Fibroblast of pulmonary artery (primary cell): ENCODE results near the gene PTGES3L.
"Not testable (repeated sequence)": the region's sequence is repeated elsewhere in the genome, so short reads cannot be mapped to it uniquely, and the experiment has no call there.

Experiments
- DNase-seq: peaks from one replicate; pipeline ENCODE4 v3.0.0-alpha.2; 2010; ENCODE audit warnings: low read depth
- H3K4me3 ChIP-seq: replicated peaks from 2 replicates; pipeline ENCODE4 v1.5.1; 2011; ENCODE audit warnings: low read depth, mild to moderate bottlenecking, control low read depth, low read length, moderate library complexity
- CTCF ChIP-seq: IDR thresholded peaks from 2 replicates; pipeline ENCODE4 v1.5.1; 2011; ENCODE audit warnings: mild to moderate bottlenecking, control low read depth, low read length, inconsistent platforms; ENCODE audit errors: missing control alignments

PTGES3L gene

GRCh38 chr17:42985225-42985624 is 5.3 kb upstream of the PTGES3L start:
- TF ChIP-seq CTCF, result no peak
- no peak for DNase-seq
- H3K4me3 ChIP-seq, result no peak overlapping the region

DNA sequence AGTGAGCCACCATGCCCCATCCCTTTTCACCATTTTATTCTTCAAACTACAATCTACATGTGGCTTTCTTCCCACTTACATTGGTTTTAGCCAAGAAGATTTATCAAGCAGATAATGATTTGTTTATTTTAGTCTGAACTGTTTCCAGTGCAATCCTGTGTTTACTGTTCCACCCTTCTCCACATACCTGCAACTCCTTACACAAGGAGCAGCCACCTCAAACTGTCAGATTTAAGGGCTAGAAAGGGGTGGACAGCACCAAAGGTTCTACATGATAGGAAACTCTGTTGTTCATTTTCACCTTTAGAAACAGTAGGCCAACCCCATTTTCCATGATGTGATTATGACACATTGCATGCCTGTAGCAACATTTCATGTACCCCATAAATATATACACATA is 2.4 kb upstream of the PTGES3L start:
- DNase-seq, result no peak
- TF ChIP-seq CTCF, result no peak
- H3K4me3 ChIP-seq, result no peak overlapping the region

- TF ChIP-seq CTCF, result no peak
- peak overlapping the region; percentile 84 for H3K4me3 ChIP-seq
- peak; percentile 56 for DNase-seq
These were observed 1.0 kb upstream of the PTGES3L start for GRCh38 chr17:42980766-42981397.

- TF ChIP-seq CTCF, result no peak
These were observed 440 bp upstream of the PTGES3L start, which contains the start of gene RUNDC1 for GRCh38 chr17:42980274-42980765. Gene RUNDC1, plus strand, starts transcription at chr17:42980565. Its CDS starts 12 bp downstream, at chr17:42980577.

DNA sequence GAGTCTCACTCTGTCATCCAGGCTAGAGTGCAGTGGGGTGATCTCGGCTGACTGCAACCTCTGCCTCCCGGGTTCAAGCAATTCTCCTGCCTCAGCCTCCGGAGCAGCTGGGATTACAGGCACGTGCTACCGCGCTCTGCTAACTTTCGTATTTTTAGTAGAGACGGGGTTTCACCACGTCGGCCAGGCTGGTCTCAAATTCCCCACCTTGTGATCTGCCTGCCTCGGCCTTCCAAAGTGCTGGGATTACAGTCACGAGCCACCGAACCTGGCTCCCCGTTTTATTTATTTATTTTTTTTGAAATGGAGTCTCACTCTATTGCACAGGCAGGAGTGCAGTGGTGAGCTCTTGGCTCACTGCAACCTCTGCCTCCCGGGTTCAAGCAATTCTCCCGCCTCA is 4.2 kb downstream of the PTGES3L start:
- not testable (repeated sequence) for DNase-seq, H3K4me3 ChIP-seq

More at GRCh38 chr17:42980274-42980765, 440 bp upstream of the PTGES3L start, which contains the start of gene RUNDC1:
- peak within 1 kb of the TSS; percentile 84 for H3K4me3 ChIP-seq
- DNase-seq, result peak; percentile 82

- no peak overlapping the region for H3K4me3 ChIP-seq
- no peak for TF ChIP-seq CTCF
- DNase-seq, result no peak
These were observed 4.6 kb downstream of the PTGES3L start for GRCh38 chr17:42975265-42975664.

DNA sequence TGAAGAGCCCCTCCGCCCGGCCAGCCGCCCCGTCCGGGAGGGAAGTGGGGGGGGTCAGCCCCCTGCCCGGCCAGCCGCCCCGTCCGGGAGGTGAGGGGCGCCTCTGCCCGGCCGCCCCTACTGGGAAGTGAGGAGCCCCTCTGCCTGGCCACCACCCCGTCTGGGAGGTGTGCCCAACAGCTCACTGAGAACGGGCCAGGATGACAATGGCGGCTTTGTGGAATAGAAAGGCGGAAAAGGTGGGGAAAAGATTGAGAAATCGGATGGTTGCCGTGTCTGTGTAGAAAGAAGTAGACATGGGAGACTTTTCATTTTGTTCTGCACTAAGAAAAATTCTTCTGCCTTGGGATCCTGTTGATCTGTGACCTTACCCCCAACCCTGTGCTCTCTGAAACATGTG is 6.6 kb downstream of the PTGES3L start:
- not testable (repeated sequence) for H3K4me3 ChIP-seq, DNase-seq

DNA sequence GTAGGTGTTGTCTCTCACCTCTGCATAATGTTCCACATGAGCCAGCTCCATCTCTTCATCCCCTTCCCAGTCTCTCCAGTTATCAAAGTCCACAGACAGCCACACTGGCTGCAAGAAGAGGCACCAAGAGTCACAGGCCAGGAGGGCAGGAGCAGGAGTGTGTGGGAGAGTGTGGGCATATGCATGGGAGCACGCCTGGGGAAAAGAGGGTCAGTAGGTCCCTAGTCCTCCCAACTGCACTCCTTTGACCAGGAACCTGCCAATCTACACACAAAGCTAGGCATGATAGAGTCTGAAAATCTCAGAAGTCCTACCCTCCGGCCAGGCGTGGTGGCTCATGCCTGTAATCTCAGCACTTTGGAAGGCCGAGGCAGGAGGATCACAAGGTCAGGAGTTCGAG is 8.3 kb downstream of the PTGES3L start:
- no peak overlapping the region for H3K4me3 ChIP-seq
- no peak for TF ChIP-seq CTCF
- DNase-seq, result no peak
